ENCODE data around the gene STARD7. TPM values are rescaled to one million over a fixed set of nuclear protein-coding genes. Genes with fewer than 3 reads are reported as not detected.

Gene STARD7, protein sequence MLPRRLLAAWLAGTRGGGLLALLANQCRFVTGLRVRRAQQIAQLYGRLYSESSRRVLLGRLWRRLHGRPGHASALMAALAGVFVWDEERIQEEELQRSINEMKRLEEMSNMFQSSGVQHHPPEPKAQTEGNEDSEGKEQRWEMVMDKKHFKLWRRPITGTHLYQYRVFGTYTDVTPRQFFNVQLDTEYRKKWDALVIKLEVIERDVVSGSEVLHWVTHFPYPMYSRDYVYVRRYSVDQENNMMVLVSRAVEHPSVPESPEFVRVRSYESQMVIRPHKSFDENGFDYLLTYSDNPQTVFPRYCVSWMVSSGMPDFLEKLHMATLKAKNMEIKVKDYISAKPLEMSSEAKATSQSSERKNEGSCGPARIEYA
- 145 and 240 TPM in 2 replicates for total RNA-seq

DNA sequence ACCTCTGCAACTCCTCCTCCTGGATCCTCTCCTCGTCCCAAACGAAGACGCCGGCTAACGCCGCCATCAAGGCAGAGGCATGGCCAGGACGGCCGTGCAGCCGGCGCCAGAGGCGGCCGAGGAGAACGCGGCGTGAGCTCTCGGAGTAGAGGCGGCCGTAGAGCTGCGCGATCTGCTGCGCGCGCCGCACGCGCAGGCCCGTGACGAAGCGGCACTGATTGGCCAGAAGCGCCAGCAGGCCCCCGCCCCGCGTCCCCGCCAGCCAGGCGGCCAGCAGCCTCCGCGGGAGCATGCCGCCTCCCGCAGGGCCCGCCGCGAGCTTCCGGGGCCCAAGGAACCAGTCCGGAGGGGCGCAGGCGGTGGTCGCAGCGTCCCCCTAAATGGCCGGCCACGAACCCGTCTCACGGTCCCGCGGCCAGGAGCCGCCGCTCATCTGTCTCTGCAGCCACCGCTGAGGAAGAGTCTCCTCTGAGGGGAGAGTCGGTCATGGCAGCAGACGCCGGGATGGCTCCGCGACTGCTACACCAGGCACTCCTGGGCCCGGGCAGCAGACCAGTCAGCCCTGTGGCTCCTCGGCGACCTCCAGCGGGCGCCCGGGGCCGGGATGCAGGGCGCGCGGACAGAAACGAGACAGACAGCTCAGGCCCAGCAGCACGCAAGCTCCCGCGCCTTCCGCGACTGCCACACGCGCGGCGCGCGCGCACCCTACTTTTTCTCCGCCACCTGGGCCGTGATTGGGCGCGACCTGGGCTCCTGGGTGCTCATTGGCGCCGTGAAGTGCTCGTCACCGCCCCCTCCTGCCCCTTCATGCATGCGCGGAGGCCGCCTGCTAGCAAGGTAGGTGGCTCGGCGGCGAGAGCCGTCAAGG lies at the start of gene STARD7:
TSS of gene STARD7 (minus strand) at position 685 of the 868 bp plus-strand sequence. CDS start at position 292, 393 bp downstream.

DNA sequence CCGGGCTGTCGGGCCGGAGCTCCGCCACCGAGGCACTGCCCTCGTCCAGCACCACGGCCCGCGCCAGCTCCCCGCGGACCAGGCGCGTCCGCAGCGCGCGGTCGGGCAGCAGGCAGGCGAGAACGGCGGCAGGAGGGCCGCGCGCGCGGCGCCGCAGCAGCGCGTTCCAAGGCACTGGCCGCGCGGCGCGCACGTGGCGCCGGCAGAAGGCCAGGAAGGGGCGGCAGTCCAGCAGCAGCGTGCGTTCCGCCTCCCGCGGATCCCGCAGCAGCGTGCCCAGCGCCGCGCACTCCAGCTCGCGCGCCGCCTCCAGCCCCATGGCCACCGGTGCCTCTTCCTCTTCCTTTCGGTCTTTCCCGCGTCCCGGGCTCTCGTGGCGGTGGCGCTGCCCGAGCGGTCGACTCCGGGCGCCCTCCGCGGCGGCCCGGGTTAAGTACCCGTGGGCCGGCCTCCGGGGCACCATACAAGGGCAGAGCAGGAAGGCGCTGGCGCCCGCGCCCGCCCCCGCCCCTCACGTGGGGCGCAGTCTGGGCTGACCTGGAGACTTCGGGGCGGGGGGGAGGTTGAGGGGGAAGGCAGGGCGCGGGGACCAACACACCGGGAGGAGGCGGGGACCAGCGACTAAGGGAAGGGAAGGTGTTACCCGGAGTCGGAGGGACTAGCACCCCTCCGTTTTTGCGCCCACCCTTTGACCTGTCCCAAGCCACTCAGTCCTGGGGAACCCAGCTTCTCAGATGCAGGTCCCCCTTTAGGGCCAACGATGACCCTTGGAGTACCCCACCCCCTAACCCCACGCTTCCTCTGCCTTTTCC lies 63.4 kb downstream of the STARD7 start, which contains the start of gene DUSP2:
TSS of gene DUSP2 (minus strand) at position 405 of the 812 bp plus-strand sequence. CDS start at position 319, 86 bp downstream.

DNA sequence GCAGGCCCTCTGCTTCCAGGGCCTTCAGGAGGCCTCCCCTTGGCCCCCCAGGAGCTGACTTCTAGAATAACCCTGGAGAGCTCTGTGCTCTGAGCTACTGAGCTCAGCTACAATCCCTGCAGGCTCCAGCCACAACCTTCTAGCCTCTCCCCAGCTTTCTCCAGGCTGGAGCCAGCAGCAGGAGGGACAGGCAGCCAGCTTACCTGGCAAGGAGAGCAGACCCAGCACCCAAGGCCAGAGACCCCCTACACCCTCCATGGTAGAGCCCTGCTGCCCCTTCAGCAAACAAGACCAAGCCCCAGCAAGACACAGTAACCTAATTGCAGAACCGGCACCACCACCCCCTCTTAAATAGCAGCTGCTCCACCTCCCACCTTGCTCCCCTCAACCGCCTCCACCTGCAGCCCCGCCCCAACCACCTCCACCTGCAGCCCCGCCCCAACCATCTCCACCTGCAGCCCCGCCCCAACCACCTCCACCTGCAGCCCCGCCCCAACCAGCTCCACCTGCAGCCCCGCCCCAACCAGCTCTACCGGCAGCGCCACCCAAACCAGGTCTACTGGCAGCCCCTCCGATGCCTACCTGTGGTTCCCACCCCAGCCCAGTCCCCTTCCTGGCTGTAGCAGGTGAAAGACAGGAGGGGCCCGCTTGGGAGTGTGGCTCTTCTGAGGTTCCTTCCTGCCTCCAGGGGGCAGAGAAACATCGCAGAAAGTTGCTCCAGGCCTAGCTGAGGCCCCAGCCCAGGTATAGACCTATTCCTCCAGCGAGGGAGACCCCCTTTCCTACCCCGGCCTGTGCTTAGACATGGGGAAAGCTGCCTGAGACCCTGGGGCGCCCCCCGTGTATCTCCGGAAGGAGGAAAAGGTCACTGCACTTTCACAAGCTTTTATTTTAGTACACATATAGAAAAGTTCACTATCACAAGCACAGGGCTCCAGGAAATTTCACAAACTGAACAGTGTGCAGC lies 70.2 kb downstream of the STARD7 start, which contains the start of gene ASTL:
TSS of gene ASTL (minus strand) at position 324 of the 967 bp plus-strand sequence. CDS start at position 258, 66 bp downstream.

Other genes starting within 250 kb of the STARD7 start
- gene ANKRD36C, start 217.0 kb downstream of the STARD7 start, total RNA-seq = 30.7 and 43.7 TPM in 2 replicates
- 7.6 and 37.0 TPM in 2 replicates for gene GPAT2, start 173.9 kb downstream of the STARD7 start, total RNA-seq
- 2.0 TPM in 1 of 2 replicates, not detected in the other for gene ADRA2B, start 92.3 kb downstream of the STARD7 start, total RNA-seq
- under 0.01 TPM in 1 of 2 replicates, not detected in the other for gene ASTL, start 70.3 kb downstream of the STARD7 start, total RNA-seq
- 2.3 and 2.9 TPM in 2 replicates for gene DUSP2, start 63.4 kb downstream of the STARD7 start, total RNA-seq
- 18.6 and 22.0 TPM in 2 replicates for gene TMEM127, start 57.2 kb upstream of the STARD7 start, total RNA-seq
- 87.8 and 94.4 TPM in 2 replicates for gene CIAO1, start 57.4 kb upstream of the STARD7 start, total RNA-seq
- gene SNRNP200, start 96.7 kb upstream of the STARD7 start, total RNA-seq = 34.7 and 65.9 TPM in 2 replicates
- 1.1 and 1.3 TPM in 2 replicates for gene ITPRIPL1, start 116.5 kb upstream of the STARD7 start, total RNA-seq
- 2.0 and 34.1 TPM in 2 replicates for gene NCAPH, start 126.9 kb upstream of the STARD7 start, total RNA-seq

All from regular cardiac myocyte (primary cell).